ENCODE measurements around the gene ELMO1. TPM values are rescaled to one million over a fixed set of nuclear protein-coding genes. Genes with fewer than 3 reads are reported as not detected.

Gene ELMO1
- total RNA-seq, 1 experiment from 2014 or later: 7.8 TPM

DNA sequence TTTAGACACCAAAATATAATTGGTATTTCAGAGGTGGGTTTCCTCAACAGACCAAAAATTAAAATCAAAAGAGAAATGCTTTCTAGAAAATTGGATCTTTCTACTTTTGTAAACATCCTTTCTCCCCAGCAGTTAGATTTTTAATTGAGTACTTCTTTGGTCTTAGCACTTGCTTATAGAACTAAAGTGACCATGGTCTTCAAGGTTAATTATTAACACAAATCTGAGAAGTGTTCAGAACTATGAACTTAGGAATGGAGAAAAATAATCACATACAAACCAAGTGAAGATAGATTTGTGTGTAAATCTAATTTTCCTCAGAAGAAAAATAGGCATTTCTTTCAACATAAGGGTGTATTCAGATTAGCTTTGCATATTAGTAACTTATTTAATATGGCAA is 355.4 kb downstream of the ELMO1 start:
- Histone ChIP-seq H3K4me2 (ENCODE audit: insufficient read depth, insufficient read length, low read length) (no peak overlapping the region), H2BK120ac (ENCODE audit: low read depth, low read length, poor library complexity, severe bottlenecking) (no peak overlapping the region), H3K23me2 (ENCODE audit: insufficient read length, low read depth, low read length, poor library complexity, severe bottlenecking) (no peaks in the 10 kb centered on the region), H4K8ac (replicated peaks; ENCODE audit: insufficient read length, low read depth, low read length) (no peak overlapping the region), H2AK5ac (ENCODE audit: insufficient read length, low read length) (no peak overlapping the region), H3K79me2 (ENCODE audit: insufficient read depth, low read length) (no peaks in the 10 kb centered on the region), H3K9me3 (ENCODE audit: control insufficient read depth, low read depth, low read length) (no peaks in the 10 kb centered on the region), H3T11ph (ENCODE audit: low read length) (no peak overlapping the region), H3K18ac (ENCODE audit: insufficient read length, low read depth, low read length) (no peak overlapping the region), H3K79me1 (ENCODE audit: insufficient read depth, low read depth, low read length, poor library complexity, severe bottlenecking) (no peaks in the 10 kb centered on the region), H3K9ac (ENCODE audit: extremely low read depth, insufficient read length, low read length) (no peak overlapping the region), H2BK20ac (ENCODE audit: low read depth, low read length, poor library complexity, severe bottlenecking) (no peak overlapping the region), H2BK5ac (ENCODE audit: insufficient read length, low read length) (no peak overlapping the region), H3K23ac (ENCODE audit: insufficient read length, low read depth, low read length) (no peak overlapping the region), H4K20me1 (ENCODE audit: control insufficient read depth, insufficient read depth, insufficient read length) (no peaks in the 10 kb centered on the region), H3K56ac (ENCODE audit: insufficient read length, low read depth, low read length) (no peak overlapping the region), H3K14ac (ENCODE audit: insufficient read depth, low read length) (no peak overlapping the region), H3K27ac (ENCODE audit: insufficient read length, low read depth, low read length) (no peak overlapping the region), H2BK15ac (ENCODE audit: low read depth, low read length) (no peak overlapping the region), H2AFZ (ENCODE audit: low read length) (no peak overlapping the region), H3K4me1 (ENCODE audit: insufficient read depth, low read length) (peaks cover 3% of the 10 kb centered on the region; the same call in 1 of the 2 replicates), H2BK12ac (ENCODE audit: insufficient read length, low read depth, low read length) (no peak overlapping the region), H4K5ac (ENCODE audit: insufficient read length, low read depth, low read length) (no peak overlapping the region), H3K27me3 (ENCODE audit: insufficient read depth, low read length) (no peaks in the 10 kb centered on the region), H3K4ac (ENCODE audit: low read depth, low read length) (no peak overlapping the region), H4K91ac (ENCODE audit: insufficient read length, low read depth, low read length) (no peak overlapping the region)
- H3K9me3 Mint-ChIP-seq: peaks cover 0 to 3% of the 10 kb centered on the region in 2 experiments; a peak in 3 of 5 replicates
- no peak for TF ChIP-seq CTCF (conservative IDR thresholded peaks at IDR 0.05)
- H3K27ac Mint-ChIP-seq: no peak overlapping the region
- H3K4me3 Mint-ChIP-seq: no peak overlapping the region
- no peak for DNase-seq
- no peaks in the 10 kb centered on the region for H3K27me3 Mint-ChIP-seq (ENCODE audit: low read depth)
- peaks cover 7 to 9% of the 10 kb centered on the region in 2 experiments for H3K4me1 Mint-ChIP-seq
- peaks cover 0 to 3% (median 0%) of the 10 kb centered on the region in 3 experiments; a peak in 3 of 7 replicates for H3K36me3 Mint-ChIP-seq (ENCODE audit: insufficient read depth in 1 of 3, low read depth in 3 of 3)
